ENCODE results near the gene MOB2. TPM values are rescaled to one million over a fixed set of nuclear protein-coding genes. Genes with fewer than 3 reads are reported as not detected.

The MOB2 gene
- total RNA-seq, 2 experiments from 2014 or later = 37.0 to 38.3 TPM

- Histone ChIP-seq H3K4me3 (ENCODE audit: low read length) (no peak overlapping the region), H3K27ac (ENCODE audit: low read depth in 1 of 2, low read length in 2 of 2) (no peak overlapping the region), H3K27me3 (ENCODE audit: control insufficient read depth in 1 of 2, insufficient read depth in 2 of 2, low read length in 2 of 2) (peaks cover 0 to 2% of the 10 kb centered on the region in 2 experiments), H3K4me1 (ENCODE audit: insufficient read depth, low read length) (peaks cover 9% of the 10 kb centered on the region), H3K9me3 (ENCODE audit: control insufficient read depth in 1 of 2, insufficient read depth in 1 of 2, low read length in 2 of 2) (peaks cover 0 to 10% of the 10 kb centered on the region in 2 experiments), H3K36me3 (ENCODE audit: insufficient read depth, low read length) (no peaks in the 10 kb centered on the region)
- ATAC-seq (ENCODE audit: poor library complexity) (no peak), DNase-seq (no peak)
- CTCF ChIA-PET = no interaction called here
- no peak overlapping the region for H3K4me3 Mint-ChIP-seq
- H3K36me3 Mint-ChIP-seq (ENCODE audit: low read depth) = no peaks in the 10 kb centered on the region
- intact Hi-C loops (cut with DNase I, micrococcal nuclease) = no loop called here
- TF ChIP-seq, protein P1, sequence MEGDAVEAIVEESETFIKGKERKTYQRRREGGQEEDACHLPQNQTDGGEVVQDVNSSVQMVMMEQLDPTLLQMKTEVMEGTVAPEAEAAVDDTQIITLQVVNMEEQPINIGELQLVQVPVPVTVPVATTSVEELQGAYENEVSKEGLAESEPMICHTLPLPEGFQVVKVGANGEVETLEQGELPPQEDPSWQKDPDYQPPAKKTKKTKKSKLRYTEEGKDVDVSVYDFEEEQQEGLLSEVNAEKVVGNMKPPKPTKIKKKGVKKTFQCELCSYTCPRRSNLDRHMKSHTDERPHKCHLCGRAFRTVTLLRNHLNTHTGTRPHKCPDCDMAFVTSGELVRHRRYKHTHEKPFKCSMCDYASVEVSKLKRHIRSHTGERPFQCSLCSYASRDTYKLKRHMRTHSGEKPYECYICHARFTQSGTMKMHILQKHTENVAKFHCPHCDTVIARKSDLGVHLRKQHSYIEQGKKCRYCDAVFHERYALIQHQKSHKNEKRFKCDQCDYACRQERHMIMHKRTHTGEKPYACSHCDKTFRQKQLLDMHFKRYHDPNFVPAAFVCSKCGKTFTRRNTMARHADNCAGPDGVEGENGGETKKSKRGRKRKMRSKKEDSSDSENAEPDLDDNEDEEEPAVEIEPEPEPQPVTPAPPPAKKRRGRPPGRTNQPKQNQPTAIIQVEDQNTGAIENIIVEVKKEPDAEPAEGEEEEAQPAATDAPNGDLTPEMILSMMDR (IDR thresholded peaks at IDR 0.05) = no peak
- POLR2A ChIA-PET = no interaction called here
- H3K27me3 Mint-ChIP-seq = peaks cover 3% of the 10 kb centered on the region
- no peaks in the 10 kb centered on the region for H3K9me3 Mint-ChIP-seq
- H3K27ac Mint-ChIP-seq = no peak overlapping the region
- no peaks in the 10 kb centered on the region for H3K4me1 Mint-ChIP-seq (ENCODE audit: low read depth)
Observed at GRCh38 chr11:1433977-1434640, 52.5 kb downstream of the MOB2 start.

GRCh38 chr11:1433568-1433967, 53.0 kb downstream of the MOB2 start:
- no peak overlapping the region for H3K27ac Mint-ChIP-seq
- peaks cover 3% of the 10 kb centered on the region for H3K27me3 Mint-ChIP-seq
- TF ChIP-seq, protein P1 (IDR thresholded peaks at IDR 0.05) = no peak
- Histone ChIP-seq H3K27me3 (ENCODE audit: control insufficient read depth in 1 of 2, insufficient read depth in 2 of 2, low read length in 2 of 2) (peaks cover 0 to 2% of the 10 kb centered on the region in 2 experiments), H3K4me3 (ENCODE audit: low read length) (no peak overlapping the region), H3K36me3 (ENCODE audit: insufficient read depth, low read length) (no peaks in the 10 kb centered on the region), H3K4me1 (ENCODE audit: insufficient read depth, low read length) (peaks cover 9% of the 10 kb centered on the region), H3K9me3 (ENCODE audit: control insufficient read depth in 1 of 2, insufficient read depth in 1 of 2, low read length in 2 of 2) (peaks cover 0 to 14% of the 10 kb centered on the region in 2 experiments), H3K27ac (ENCODE audit: low read depth in 1 of 2, low read length in 2 of 2) (no peak overlapping the region)
- intact Hi-C loops (cut with DNase I, micrococcal nuclease) = no loop called here
- H3K9me3 Mint-ChIP-seq = no peaks in the 10 kb centered on the region
- no peak for DNase-seq
- no peak overlapping the region for H3K4me3 Mint-ChIP-seq
- no peaks in the 10 kb centered on the region for H3K36me3 Mint-ChIP-seq (ENCODE audit: low read depth)
- ChIA-PET CTCF (no interaction called here), POLR2A (no interaction called here)
- no peak for ATAC-seq (ENCODE audit: poor library complexity)
- H3K4me1 Mint-ChIP-seq (ENCODE audit: low read depth) = no peaks in the 10 kb centered on the region

DNA sequence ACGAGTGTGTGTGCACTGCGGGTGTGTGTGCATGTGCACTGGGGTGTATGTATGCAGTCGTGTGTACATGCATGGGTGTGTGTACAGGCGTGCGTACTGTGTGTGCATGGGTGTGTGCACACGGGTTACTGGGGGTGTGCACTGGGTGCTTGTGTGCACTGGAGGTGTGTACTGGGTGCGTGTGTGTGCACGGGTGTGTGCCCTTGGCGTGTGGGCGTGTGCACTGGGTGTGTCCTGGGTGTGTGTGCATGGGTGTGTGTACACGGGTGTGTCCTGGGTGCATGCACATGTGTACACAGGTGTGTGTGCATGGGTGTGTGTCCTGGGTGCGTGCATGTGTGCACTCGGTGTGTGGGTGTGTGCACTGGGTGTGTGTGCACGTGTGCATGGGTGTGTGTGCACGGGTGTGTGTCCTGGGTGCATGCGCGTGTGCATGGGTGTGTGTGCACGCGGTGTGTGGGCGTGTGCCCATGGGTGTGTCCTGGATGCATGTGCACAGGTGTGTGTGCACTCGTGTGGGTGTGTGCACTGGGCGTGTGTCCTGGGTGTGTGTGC, 57.7 kb downstream of the MOB2 start:
- Histone ChIP-seq H3K27ac (ENCODE audit: low read depth in 1 of 2, low read length in 2 of 2) (no peak overlapping the region), H3K4me1 (ENCODE audit: insufficient read depth, low read length) (no peaks in the 10 kb centered on the region), H3K4me3 (ENCODE audit: low read length) (no peak overlapping the region), H3K27me3 (ENCODE audit: control insufficient read depth in 1 of 2, insufficient read depth in 2 of 2, low read length in 2 of 2) (no peaks in the 10 kb centered on the region), H3K9me3 (ENCODE audit: control insufficient read depth in 1 of 2, insufficient read depth in 1 of 2, low read length in 2 of 2) (peaks cover 0 to 17% of the 10 kb centered on the region in 2 experiments), H3K36me3 (ENCODE audit: insufficient read depth, low read length) (no peaks in the 10 kb centered on the region)
- Mint-ChIP-seq H3K36me3 (ENCODE audit: low read depth) (no peaks in the 10 kb centered on the region), H3K4me3 (no peak overlapping the region), H3K27me3 (no peaks in the 10 kb centered on the region), H3K27ac (no peak overlapping the region), H3K4me1 (ENCODE audit: low read depth) (no peaks in the 10 kb centered on the region), H3K9me3 (no peaks in the 10 kb centered on the region)
- no peak for DNase-seq
- ChIA-PET CTCF (no interaction called here), POLR2A (no interaction called here)
- no peak for ATAC-seq (ENCODE audit: poor library complexity)
- intact Hi-C loops (cut with DNase I, micrococcal nuclease) = no loop called here
- TF ChIP-seq, protein P1 (IDR thresholded peaks at IDR 0.05) = no peak
